ENCODE measurements around the gene DUS3L. TPM values are rescaled to one million over a fixed set of nuclear protein-coding genes. Genes with fewer than 3 reads are reported as not detected.

The DUS3L gene
- total RNA-seq, 4 donors from 2014 or later = 19.5 to 45.9 (median 25.0) TPM

- intact Hi-C loops (cut with DNase I; ENCODE audit: low total_unique reads) = no loop called here
- TF ChIP-seq CTCF (IDR thresholded peaks at IDR 0.05 in 4 of 5, conservative IDR thresholded peaks at IDR 0.05 in 1 of 5) (no peak), POLR2A (IDR thresholded peaks at IDR 0.05) (no peak)
- Histone ChIP-seq H3K9me3 (no peaks in the 10 kb centered on the region), H3K4me3 (no peak overlapping the region), H3K27me3 (peaks cover 55 to 59% (median 58%) of the 10 kb centered on the region in 3 donors), H3K4me1 (peaks cover 0 to 4% of the 10 kb centered on the region in 2 donors), H3K36me3 (no peaks in the 10 kb centered on the region), H3K27ac (no peak overlapping the region)
- ATAC-seq (no peak), DNase-seq (no peak)
- in situ Hi-C loops (cut with MboI; ENCODE audit: low sequenced_read_pairs in 4 of 4) = no loop called here
Observed at GRCh38 chr19:5799247-5800241, 8.6 kb upstream of the DUS3L start.

GRCh38 chr19:5798244-5798643 is 7.3 kb upstream of the DUS3L start:
- Histone ChIP-seq H3K4me1 (no peaks in the 10 kb centered on the region), H3K27me3 (peaks cover 42 to 50% (median 45%) of the 10 kb centered on the region in 3 donors), H3K4me3 (no peak overlapping the region), H3K9me3 (no peaks in the 10 kb centered on the region), H3K27ac (no peak overlapping the region), H3K36me3 (no peaks in the 10 kb centered on the region)
- DNase-seq = no peak
- intact Hi-C loops (cut with DNase I; ENCODE audit: low total_unique reads) = no loop called here
- in situ Hi-C loops (cut with MboI; ENCODE audit: low sequenced_read_pairs in 4 of 4) = no loop called here
- ATAC-seq = no peak
- TF ChIP-seq CTCF (IDR thresholded peaks at IDR 0.05 in 4 of 5, conservative IDR thresholded peaks at IDR 0.05 in 1 of 5) = no peak
- TF ChIP-seq POLR2A (IDR thresholded peaks at IDR 0.05) = no peak

GRCh38 chr19:5795382-5795919 is 4.5 kb upstream of the DUS3L start:
- TF ChIP-seq CTCF (IDR thresholded peaks at IDR 0.05 in 4 of 5, conservative IDR thresholded peaks at IDR 0.05 in 1 of 5) (no peak), POLR2A (IDR thresholded peaks at IDR 0.05) (no peak)
- H3K4me1 ChIP-seq = no peaks in the 10 kb centered on the region
- ATAC-seq = no peak
- peaks cover 14 to 22% (median 17%) of the 10 kb centered on the region in 3 donors for H3K27me3 ChIP-seq
- H3K9me3 ChIP-seq = no peaks in the 10 kb centered on the region
- DNase-seq = no peak
- H3K4me3 ChIP-seq = no peak overlapping the region
- no peaks in the 10 kb centered on the region for H3K36me3 ChIP-seq
- no peak overlapping the region for H3K27ac ChIP-seq
- in situ Hi-C loops (cut with MboI; ENCODE audit: low sequenced_read_pairs in 4 of 4) (no loop called here), intact Hi-C loops (cut with DNase I; ENCODE audit: low total_unique reads) (no loop called here)

GRCh38 chr19:5793188-5793587 is 2.2 kb upstream of the DUS3L start:
- TF ChIP-seq POLR2A (IDR thresholded peaks at IDR 0.05) (no peak), CTCF (IDR thresholded peaks at IDR 0.05 in 4 of 5, conservative IDR thresholded peaks at IDR 0.05 in 1 of 5) (no peak)
- H3K27me3 ChIP-seq = peaks cover 0 to 4% (median 0%) of the 10 kb centered on the region in 3 donors
- H3K36me3 ChIP-seq = peaks cover 0 to 18% of the 10 kb centered on the region in 2 donors
- no peak overlapping the region for H3K4me3 ChIP-seq
- in situ Hi-C loops (cut with MboI; ENCODE audit: low sequenced_read_pairs in 4 of 4) = no loop called here
- no peak for DNase-seq
- H3K9me3 ChIP-seq = no peaks in the 10 kb centered on the region
- no peak overlapping the region for H3K27ac ChIP-seq
- peaks cover 7 to 8% of the 10 kb centered on the region in 2 donors for H3K4me1 ChIP-seq
- intact Hi-C loops (cut with DNase I; ENCODE audit: low total_unique reads) = loop anchor here (5.0 kb wide), 2 partner anchors 171 to 184 kb away; partner anchors contain the start of genes RANBP3, SAFB and SAFB2
- no peak for ATAC-seq
